GM10847 (cell line): ENCODE measurements around the gene STK24.

ENCODE experiments used
- POLR2A ChIP-seq: IDR thresholded peaks from 2 replicates; pipeline ENCODE4 v1.6.1; 2011; ENCODE audit not compliant: insufficient read length; ENCODE audit errors: extremely low read depth

The STK24 gene

GRCh38 chr13:98529171-98529570 is 47.7 kb downstream of the STK24 start:
- no peak for TF ChIP-seq POLR2A

GRCh38 chr13:98528663-98529064 is 48.2 kb downstream of the STK24 start:
- no peak for TF ChIP-seq POLR2A

GRCh38 chr13:98527526-98527925 is 49.4 kb downstream of the STK24 start:
- TF ChIP-seq POLR2A: no peak

- no peak for TF ChIP-seq POLR2A
These were observed 50.8 kb downstream of the STK24 start for GRCh38 chr13:98526182-98526512.

- TF ChIP-seq POLR2A: no peak
These were observed 51.3 kb downstream of the STK24 start for GRCh38 chr13:98525456-98526181.

GRCh38 chr13:98524793-98525192 is 52.1 kb downstream of the STK24 start:
- no peak for TF ChIP-seq POLR2A

GRCh38 chr13:98524391-98524790 is 52.5 kb downstream of the STK24 start:
- TF ChIP-seq POLR2A: no peak

GRCh38 chr13:98523455-98524102 is 53.3 kb downstream of the STK24 start:
- TF ChIP-seq POLR2A: no peak

GRCh38 chr13:98522371-98522770 is 54.5 kb downstream of the STK24 start:
- no peak for TF ChIP-seq POLR2A

GRCh38 chr13:98521461-98522247 is 55.3 kb downstream of the STK24 start:
- no peak for TF ChIP-seq POLR2A

GRCh38 chr13:98520674-98521449 is 56.0 kb downstream of the STK24 start:
- no peak for TF ChIP-seq POLR2A

GRCh38 chr13:98519976-98520375 is 56.9 kb downstream of the STK24 start:
- TF ChIP-seq POLR2A: no peak

GRCh38 chr13:98517576-98518310 is 59.2 kb downstream of the STK24 start:
- TF ChIP-seq POLR2A: no peak

GRCh38 chr13:98515818-98516465 is 61.0 kb downstream of the STK24 start:
- TF ChIP-seq POLR2A: no peak
